HG03045 (cell line): ENCODE results near the gene OSBPL5.
"Not testable (repeated sequence)": the region's sequence is repeated elsewhere in the genome, so short reads cannot be mapped to it uniquely, and the experiment has no call there.

Experiments used
- ATAC-seq: cut with Tn5 transposase; IDR thresholded peaks from one replicate; pipeline ENCODE4 v1.9.1; 2021; ENCODE audit warnings: mild to moderate bottlenecking, moderate library complexity; ENCODE audit not compliant: unreplicated experiment

The OSBPL5 gene

GRCh38 chr11:3089236-3090061 is 75.7 kb downstream of the OSBPL5 start:
- no peak for ATAC-seq

GRCh38 chr11:3088806-3089205 is 76.3 kb downstream of the OSBPL5 start:
- no peak for ATAC-seq

GRCh38 chr11:3087821-3088800 is 77.0 kb downstream of the OSBPL5 start:
- ATAC-seq, result no peak

- no peak for ATAC-seq
These were observed 77.7 kb downstream of the OSBPL5 start for GRCh38 chr11:3087373-3087772.

GRCh38 chr11:3086671-3087150 is 78.4 kb downstream of the OSBPL5 start:
- no peak for ATAC-seq

GRCh38 chr11:3086114-3086513 is 79.0 kb downstream of the OSBPL5 start:
- no peak for ATAC-seq

GRCh38 chr11:3085052-3085451 is 80.1 kb downstream of the OSBPL5 start:
- no peak for ATAC-seq

GRCh38 chr11:3083321-3083720 is 81.8 kb downstream of the OSBPL5 start:
- ATAC-seq, result no peak

GRCh38 chr11:3081386-3081751 is 83.7 kb downstream of the OSBPL5 start:
- no peak for ATAC-seq

GRCh38 chr11:3080733-3081385 is 84.3 kb downstream of the OSBPL5 start:
- no peak for ATAC-seq

- ATAC-seq, result no peak
These were observed 85.0 kb downstream of the OSBPL5 start for GRCh38 chr11:3080104-3080503.

GRCh38 chr11:3077846-3078440 is 87.2 kb downstream of the OSBPL5 start:
- no peak for ATAC-seq

GRCh38 chr11:3077189-3077836 is 87.8 kb downstream of the OSBPL5 start:
- no peak for ATAC-seq

- ATAC-seq, result no peak
These were observed 90.1 kb downstream of the OSBPL5 start for GRCh38 chr11:3074912-3075589.

- no peak for ATAC-seq
These were observed 92.1 kb downstream of the OSBPL5 start for GRCh38 chr11:3073029-3073435.

- no peak for ATAC-seq
These were observed 95.7 kb downstream of the OSBPL5 start for GRCh38 chr11:3069425-3069824.

- not testable (repeated sequence) for ATAC-seq
These were observed 98.8 kb downstream of the OSBPL5 start for GRCh38 chr11:3066308-3066707.

- not testable (repeated sequence) for ATAC-seq
These were observed 100.4 kb downstream of the OSBPL5 start for GRCh38 chr11:3064709-3065108.

- not testable (repeated sequence) for ATAC-seq
These were observed 101.2 kb downstream of the OSBPL5 start for GRCh38 chr11:3063876-3064275.

GRCh38 chr11:3063432-3063831 is 101.7 kb downstream of the OSBPL5 start:
- not testable (repeated sequence) for ATAC-seq
